Loucy (cell line): ENCODE results near the gene FGF19.

Experiments used
- H2AFZ ChIP-seq: fragments of 200-600 bp; sonication (generic); 2 replicates; pipeline ENCODE4 v1.6.0; 2016; ENCODE audit warnings: antibody characterized with exemption, mild to moderate bottlenecking, low read length, moderate library complexity
- H3F3A ChIP-seq: fragments of 200-600 bp; 2 replicates; pipeline ENCODE4 v1.6.0; 2016; ENCODE audit warnings: antibody characterized with exemption, low read depth, mild to moderate bottlenecking
- H3K27me3 ChIP-seq: fragments of 200-600 bp; sonication (generic); 2 replicates; pipeline ENCODE4 v1.6.1; 2014; ENCODE audit warnings: low read length, mild to moderate bottlenecking; ENCODE audit not compliant: insufficient read depth, poor library complexity, severe bottlenecking
- H3K36me3 ChIP-seq: fragments of 200-600 bp; sonication (generic); 2 replicates; pipeline ENCODE4 v1.6.1; 2016; ENCODE audit warnings: low read length; ENCODE audit not compliant: insufficient read depth
- H3K4me1 ChIP-seq: fragments of 200-600 bp; sonication (generic); 2 replicates; pipeline ENCODE4 v1.5.1; 2014; ENCODE audit warnings: low read length, mild to moderate bottlenecking; ENCODE audit not compliant: insufficient read depth, poor library complexity, severe bottlenecking
- H3K4me2 ChIP-seq: fragments of 200-600 bp; sonication (generic); 2 replicates; pipeline ENCODE4 v1.6.0; 2014; ENCODE audit warnings: antibody characterized with exemption, low read length, low read depth, mild to moderate bottlenecking; ENCODE audit not compliant: poor library complexity, severe bottlenecking
- H3K4me3 ChIP-seq: fragments of 200-600 bp; sonication (generic); 2 replicates; pipeline ENCODE4 v1.5.1; 2014; ENCODE audit warnings: low read length, mild to moderate bottlenecking, mixed read lengths; ENCODE audit not compliant: poor library complexity, severe bottlenecking
- H3K79me2 ChIP-seq: fragments of 200-600 bp; sonication (generic); 2 replicates; pipeline ENCODE4 v1.6.1; 2014; ENCODE audit warnings: low read length; ENCODE audit not compliant: insufficient read depth
- H3K9ac ChIP-seq: fragments of 200-600 bp; sonication (generic); 2 replicates; pipeline ENCODE4 v1.6.0; 2014; ENCODE audit warnings: mild to moderate bottlenecking, low read depth, low read length, moderate library complexity; ENCODE audit not compliant: poor library complexity, severe bottlenecking
- H3K9me2 ChIP-seq: fragments of 200-600 bp; sonication (generic); replicated peaks from 2 replicates; pipeline ENCODE4 v1.6.1; 2016; ENCODE audit warnings: low read depth, low read length, mixed read lengths
- H3K9me3 ChIP-seq: fragments of 200-600 bp; sonication (generic); 2 replicates; pipeline ENCODE4 v1.6.1; 2014; ENCODE audit warnings: mild to moderate bottlenecking, antibody characterized with exemption, low read length, low read depth; ENCODE audit not compliant: insufficient read depth
- H4K20me1 ChIP-seq: fragments of 200-600 bp; sonication (generic); 2 replicates; pipeline ENCODE4 v1.6.0; 2014; ENCODE audit warnings: antibody characterized with exemption, low read length, mild to moderate bottlenecking; ENCODE audit not compliant: insufficient read depth, poor library complexity, severe bottlenecking
- EZH2phosphoT487 ChIP-seq: fragments of 200-600 bp; IDR thresholded peaks from 2 replicates; pipeline ENCODE4 v1.6.1; 2018; ENCODE audit warnings: antibody characterized with exemption, mild to moderate bottlenecking, moderate library complexity, borderline replicate concordance
- TF ChIP-seq, protein P1 (sequence below): fragments of 200-600 bp; sonication (generic); conservative IDR thresholded peaks from 2 replicates; pipeline ENCODE4 v1.5.1; 2014; ENCODE audit warnings: mild to moderate bottlenecking, antibody characterized with exemption, low read length

FGF19 gene

DNA sequence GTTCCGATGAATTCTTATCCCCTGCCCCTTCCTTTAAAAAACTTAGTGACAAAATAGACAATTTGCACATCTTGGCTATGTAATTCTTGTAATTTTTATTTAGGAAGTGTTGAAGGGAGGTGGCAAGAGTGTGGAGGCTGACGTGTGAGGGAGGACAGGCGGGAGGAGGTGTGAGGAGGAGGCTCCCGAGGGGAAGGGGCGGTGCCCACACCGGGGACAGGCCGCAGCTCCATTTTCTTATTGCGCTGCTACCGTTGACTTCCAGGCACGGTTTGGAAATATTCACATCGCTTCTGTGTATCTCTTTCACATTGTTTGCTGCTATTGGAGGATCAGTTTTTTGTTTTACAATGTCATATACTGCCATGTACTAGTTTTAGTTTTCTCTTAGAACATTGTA is 50.8 kb downstream of the FGF19 start:
- TF ChIP-seq, protein P1, sequence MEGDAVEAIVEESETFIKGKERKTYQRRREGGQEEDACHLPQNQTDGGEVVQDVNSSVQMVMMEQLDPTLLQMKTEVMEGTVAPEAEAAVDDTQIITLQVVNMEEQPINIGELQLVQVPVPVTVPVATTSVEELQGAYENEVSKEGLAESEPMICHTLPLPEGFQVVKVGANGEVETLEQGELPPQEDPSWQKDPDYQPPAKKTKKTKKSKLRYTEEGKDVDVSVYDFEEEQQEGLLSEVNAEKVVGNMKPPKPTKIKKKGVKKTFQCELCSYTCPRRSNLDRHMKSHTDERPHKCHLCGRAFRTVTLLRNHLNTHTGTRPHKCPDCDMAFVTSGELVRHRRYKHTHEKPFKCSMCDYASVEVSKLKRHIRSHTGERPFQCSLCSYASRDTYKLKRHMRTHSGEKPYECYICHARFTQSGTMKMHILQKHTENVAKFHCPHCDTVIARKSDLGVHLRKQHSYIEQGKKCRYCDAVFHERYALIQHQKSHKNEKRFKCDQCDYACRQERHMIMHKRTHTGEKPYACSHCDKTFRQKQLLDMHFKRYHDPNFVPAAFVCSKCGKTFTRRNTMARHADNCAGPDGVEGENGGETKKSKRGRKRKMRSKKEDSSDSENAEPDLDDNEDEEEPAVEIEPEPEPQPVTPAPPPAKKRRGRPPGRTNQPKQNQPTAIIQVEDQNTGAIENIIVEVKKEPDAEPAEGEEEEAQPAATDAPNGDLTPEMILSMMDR, result no peak
- no peak for TF ChIP-seq EZH2phosphoT487
- Histone ChIP-seq H3K27me3 (no peaks in the 10 kb centered on the region), H3F3A (no peaks in the 10 kb centered on the region), H3K4me2 (no peak overlapping the region), H3K9me2 (no peaks in the 10 kb centered on the region), H3K9ac (no peak overlapping the region), H3K9me3 (no peaks in the 10 kb centered on the region), H3K4me3 (no peak overlapping the region), H4K20me1 (no peaks in the 10 kb centered on the region), H3K36me3 (no peaks in the 10 kb centered on the region), H3K79me2 (no peaks in the 10 kb centered on the region), H2AFZ (no peak overlapping the region), H3K4me1 (no peaks in the 10 kb centered on the region)

DNA sequence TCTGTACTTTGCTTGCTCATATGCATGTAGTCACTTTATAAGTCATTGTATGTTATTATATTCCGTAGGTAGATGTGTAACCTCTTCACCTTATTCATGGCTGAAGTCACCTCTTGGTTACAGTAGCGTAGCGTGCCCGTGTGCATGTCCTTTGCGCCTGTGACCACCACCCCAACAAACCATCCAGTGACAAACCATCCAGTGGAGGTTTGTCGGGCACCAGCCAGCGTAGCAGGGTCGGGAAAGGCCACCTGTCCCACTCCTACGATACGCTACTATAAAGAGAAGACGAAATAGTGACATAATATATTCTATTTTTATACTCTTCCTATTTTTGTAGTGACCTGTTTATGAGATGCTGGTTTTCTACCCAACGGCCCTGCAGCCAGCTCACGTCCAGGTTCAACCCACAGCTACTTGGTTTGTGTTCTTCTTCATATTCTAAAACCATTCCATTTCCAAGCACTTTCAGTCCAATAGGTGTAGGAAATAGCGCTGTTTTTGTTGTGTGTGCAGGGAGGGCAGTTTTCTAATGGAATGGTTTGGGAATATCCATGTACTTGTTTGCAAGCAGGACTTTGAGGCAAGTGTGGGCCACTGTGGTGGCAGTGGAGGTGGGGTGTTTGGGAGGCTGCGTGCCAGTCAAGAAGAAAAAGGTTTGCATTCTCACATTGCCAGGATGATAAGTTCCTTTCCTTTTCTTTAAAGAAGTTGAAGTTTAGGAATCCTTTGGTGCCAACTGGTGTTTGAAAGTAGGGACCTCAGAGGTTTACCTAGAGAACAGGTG is 51.8 kb downstream of the FGF19 start:
- H3K9ac ChIP-seq, result no peak overlapping the region
- no peaks in the 10 kb centered on the region for H3K9me3 ChIP-seq
- no peak overlapping the region for H3K4me2 ChIP-seq
- no peaks in the 10 kb centered on the region for H3K4me1 ChIP-seq
- TF ChIP-seq EZH2phosphoT487, result no peak
- TF ChIP-seq, protein P1, result no peak
- no peak overlapping the region for H3K4me3 ChIP-seq
- no peaks in the 10 kb centered on the region for H4K20me1 ChIP-seq
- H3K9me2 ChIP-seq, result no peaks in the 10 kb centered on the region
- H3K27me3 ChIP-seq, result no peaks in the 10 kb centered on the region
- no peaks in the 10 kb centered on the region for H3K36me3 ChIP-seq
- H3K79me2 ChIP-seq, result no peaks in the 10 kb centered on the region
- no peak overlapping the region for H2AFZ ChIP-seq
- H3F3A ChIP-seq, result no peaks in the 10 kb centered on the region

DNA sequence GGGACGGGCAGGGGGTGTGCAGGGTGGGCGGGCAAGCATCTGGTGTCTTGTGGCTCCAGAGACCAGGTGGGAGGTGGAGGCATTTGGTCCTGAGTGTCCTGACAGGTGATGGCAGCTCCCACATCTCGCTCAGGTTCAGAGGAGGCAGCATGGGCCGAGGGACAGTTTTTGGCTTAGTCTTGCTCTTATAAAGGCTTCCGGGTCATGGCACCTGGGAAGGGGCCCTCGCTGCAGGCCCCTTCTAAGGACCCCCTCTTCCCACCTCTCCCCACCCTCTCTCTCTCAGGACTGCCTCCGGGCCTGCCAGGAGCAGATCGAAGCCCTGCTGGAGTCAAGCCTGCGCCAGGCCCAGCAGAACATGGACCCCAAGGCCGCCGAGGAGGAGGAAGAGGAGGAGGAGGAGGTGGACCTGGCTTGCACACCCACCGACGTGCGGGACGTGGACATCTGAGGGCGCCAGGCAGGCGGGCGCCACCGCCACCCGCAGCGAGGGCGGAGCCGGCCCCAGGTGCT is 52.9 kb downstream of the FGF19 start:
- Histone ChIP-seq H3K27me3 (no peaks in the 10 kb centered on the region), H2AFZ (no peak overlapping the region), H3K79me2 (no peaks in the 10 kb centered on the region), H3K36me3 (no peaks in the 10 kb centered on the region), H3F3A (no peaks in the 10 kb centered on the region), H3K9ac (no peak overlapping the region), H3K4me2 (no peak overlapping the region), H3K9me3 (no peaks in the 10 kb centered on the region), H3K9me2 (no peaks in the 10 kb centered on the region), H3K4me3 (no peak overlapping the region), H4K20me1 (no peaks in the 10 kb centered on the region), H3K4me1 (no peaks in the 10 kb centered on the region)
- no peak for TF ChIP-seq EZH2phosphoT487
- TF ChIP-seq, protein P1, result no peak
